Hepatocyte (in vitro differentiated cells): Measurements from ENCODE around the gene LIN9. TPM values are rescaled to one million over a fixed set of nuclear protein-coding genes. Genes with fewer than 3 reads are reported as not detected.

ENCODE experiments used
- DNase-seq: peaks from one replicate; pipeline ENCODE4 v3.0.0-alpha.2; 2016; ENCODE audit warnings: low spot score
- H2AFZ ChIP-seq: fragments of 200-600 bp; sonication (generic); 2 replicates; pipeline ENCODE4 v1.6.0; 2016; ENCODE audit warnings: antibody characterized with exemption, mild to moderate bottlenecking
- H3K27ac ChIP-seq: fragments of 200-600 bp; sonication (generic); 2 replicates; pipeline ENCODE4 v1.5.1; 2016; ENCODE audit warnings: mild to moderate bottlenecking
- H3K27me3 ChIP-seq: fragments of 200-600 bp; sonication (generic); 2 replicates; pipeline ENCODE4 v1.6.1; 2016
- H3K36me3 ChIP-seq: fragments of 200-600 bp; sonication (generic); replicated peaks from 2 replicates; pipeline ENCODE4 v1.5.1; 2016; ENCODE audit warnings: low read depth; ENCODE audit not compliant: insufficient read depth
- H3K4me1 ChIP-seq: fragments of 200-600 bp; sonication (generic); 2 replicates; pipeline ENCODE4 v1.5.1; 2016; ENCODE audit warnings: mild to moderate bottlenecking, moderate library complexity; ENCODE audit not compliant: insufficient read depth
- H3K4me2 ChIP-seq: fragments of 200-600 bp; sonication (generic); 2 replicates; pipeline ENCODE4 v1.6.0; 2016
- H3K4me3 ChIP-seq: fragments of 200-600 bp; sonication (generic); 2 replicates; pipeline ENCODE4 v1.5.1; 2016; ENCODE audit warnings: mild to moderate bottlenecking
- H3K79me2 ChIP-seq: fragments of 200-600 bp; sonication (generic); 2 replicates; pipeline ENCODE4 v1.6.0; 2017; ENCODE audit warnings: mild to moderate bottlenecking
- H3K9me2 ChIP-seq: fragments of 200-600 bp; sonication (generic); replicated peaks from 2 replicates; pipeline ENCODE4 v1.6.0; 2017; ENCODE audit warnings: mild to moderate bottlenecking; ENCODE audit not compliant: insufficient read depth
- H3K9me3 ChIP-seq: fragments of 200-600 bp; sonication (generic); 2 replicates; pipeline ENCODE4 v1.5.1; 2016; ENCODE audit warnings: low read depth, mild to moderate bottlenecking
- H4K20me1 ChIP-seq: fragments of 200-600 bp; sonication (generic); 2 replicates; pipeline ENCODE4 v1.6.0; 2016; ENCODE audit warnings: mild to moderate bottlenecking; ENCODE audit not compliant: insufficient read depth, poor library complexity, severe bottlenecking
- CTCF ChIP-seq: fragments of 200-600 bp; sonication (generic); IDR thresholded peaks from 2 replicates; pipeline ENCODE4 v1.5.1; 2016; ENCODE audit warnings: antibody characterized with exemption, mild to moderate bottlenecking; ENCODE audit not compliant: poor library complexity
- EZH2 ChIP-seq: fragments of 200-600 bp; sonication (generic); IDR thresholded peaks from 2 replicates; pipeline ENCODE4 v1.6.1; 2016; ENCODE audit warnings: antibody characterized with exemption, mild to moderate bottlenecking, borderline replicate concordance
- EZH2phosphoT487 ChIP-seq: fragments of 200-600 bp; sonication (generic); IDR thresholded peaks from one replicate; pipeline ENCODE4 v1.6.1; 2018; ENCODE audit warnings: antibody characterized with exemption, mild to moderate bottlenecking, low read depth, moderate library complexity; ENCODE audit not compliant: unreplicated experiment, severe bottlenecking
- WGBS: methylation state at CpG from one replicate; pipeline ENCODE4 v1.1.6; 2016; ENCODE audit warnings: low lambda C conversion rate; ENCODE audit errors: missing lambda C conversion rate; 5-methylcytosine and 5-hydroxymethylcytosine counted together
- polyA plus RNA-seq: library from polyadenylated mRNA; unstranded; fragments of >200 nt; fragmentation: Nextera tagmentation; extraction: Ambion mirVana; gene quantifications from 2 replicates; pipeline ENCODE4 v1.2.1, GENCODE V29; 2016
- total RNA-seq: library from RNA; depleted of rRNA; stranded (reverse); fragments of >200 nt; gene quantifications from 2 replicates; pipeline ENCODE4 v1.2.3, GENCODE V29; 2014

Gene LIN9
- total and polyA plus RNA-seq, 2 experiments from 2014 or later: 2.9 to 6.2 TPM

GRCh38 chr1:226279498-226279897, 29.5 kb downstream of the LIN9 start:
- no peaks in the 10 kb centered on the region for H3K9me3 ChIP-seq
- no peak for DNase-seq
- H3K4me2 ChIP-seq: no peak overlapping the region
- H3K27me3 ChIP-seq: no peaks in the 10 kb centered on the region
- no peaks in the 10 kb centered on the region for H4K20me1 ChIP-seq
- no peak overlapping the region for H2AFZ ChIP-seq
- H3K36me3 ChIP-seq: no peaks in the 10 kb centered on the region
- WGBS: 100% methylated on average over 5 of the region's 5 CpGs
- H3K9me2 ChIP-seq: no peaks in the 10 kb centered on the region
- no peaks in the 10 kb centered on the region for H3K79me2 ChIP-seq
- no peaks in the 10 kb centered on the region for H3K4me1 ChIP-seq
- TF ChIP-seq CTCF: no peak
- no peak for TF ChIP-seq EZH2
- no peak for TF ChIP-seq EZH2phosphoT487
- H3K27ac ChIP-seq: no peak overlapping the region
- no peak overlapping the region for H3K4me3 ChIP-seq

- Histone ChIP-seq H3K4me1 (no peaks in the 10 kb centered on the region), H3K27me3 (no peaks in the 10 kb centered on the region), H3K4me3 (no peak overlapping the region), H3K27ac (no peak overlapping the region), H3K9me3 (no peaks in the 10 kb centered on the region), H3K9me2 (no peaks in the 10 kb centered on the region), H4K20me1 (no peaks in the 10 kb centered on the region), H3K4me2 (no peak overlapping the region), H2AFZ (no peak overlapping the region), H3K79me2 (no peaks in the 10 kb centered on the region), H3K36me3 (no peaks in the 10 kb centered on the region)
- no peak for TF ChIP-seq CTCF
- TF ChIP-seq EZH2phosphoT487: no peak
- no peak for TF ChIP-seq EZH2
- WGBS: 97% methylated on average over 8 of the region's 8 CpGs
- DNase-seq: no peak
Measured at GRCh38 chr1:226277897-226278296, 31.1 kb downstream of the LIN9 start.

GRCh38 chr1:226276987-226277386, 32.0 kb downstream of the LIN9 start:
- no peak for TF ChIP-seq CTCF
- TF ChIP-seq EZH2phosphoT487: no peak
- no peak for TF ChIP-seq EZH2
- H3K9me3 ChIP-seq: no peaks in the 10 kb centered on the region
- DNase-seq: no peak
- no peak overlapping the region for H3K4me2 ChIP-seq
- no peaks in the 10 kb centered on the region for H3K4me1 ChIP-seq
- no peaks in the 10 kb centered on the region for H3K9me2 ChIP-seq
- H3K36me3 ChIP-seq: no peaks in the 10 kb centered on the region
- H2AFZ ChIP-seq: no peak overlapping the region
- no peaks in the 10 kb centered on the region for H3K27me3 ChIP-seq
- H3K27ac ChIP-seq: no peak overlapping the region
- no peaks in the 10 kb centered on the region for H3K79me2 ChIP-seq
- WGBS: 97% methylated on average over 4 of the region's 4 CpGs
- H3K4me3 ChIP-seq: no peak overlapping the region
- no peaks in the 10 kb centered on the region for H4K20me1 ChIP-seq

GRCh38 chr1:226276077-226276682, 32.8 kb downstream of the LIN9 start:
- no peak for DNase-seq
- H3K9me3 ChIP-seq: no peaks in the 10 kb centered on the region
- H3K27me3 ChIP-seq: no peaks in the 10 kb centered on the region
- 86% methylated on average over 3 of the region's 3 CpGs for WGBS
- no peaks in the 10 kb centered on the region for H4K20me1 ChIP-seq
- TF ChIP-seq EZH2phosphoT487 (no peak), CTCF (no peak), EZH2 (no peak)
- H2AFZ ChIP-seq: no peak overlapping the region
- H3K9me2 ChIP-seq: no peaks in the 10 kb centered on the region
- H3K79me2 ChIP-seq: no peaks in the 10 kb centered on the region
- no peak overlapping the region for H3K4me3 ChIP-seq
- no peak overlapping the region for H3K4me2 ChIP-seq
- no peaks in the 10 kb centered on the region for H3K4me1 ChIP-seq
- H3K27ac ChIP-seq: no peak overlapping the region
- no peaks in the 10 kb centered on the region for H3K36me3 ChIP-seq
